Mucosa of stomach (tissue), 1 donor: ENCODE results near the gene TSPAN33.
"Not testable (repeated sequence)": the region's sequence is repeated elsewhere in the genome, so short reads cannot be mapped to it uniquely, and the experiment has no call there.

Experiments used
- H3K27me3 ChIP-seq: one replicate; pipeline ENCODE4 v1.7.0; 2013; ENCODE audit warnings: mild to moderate bottlenecking, low read length; ENCODE audit not compliant: control insufficient read depth, insufficient read depth
- H3K36me3 ChIP-seq: one replicate; pipeline ENCODE4 v1.7.0; 2013; ENCODE audit warnings: low read length; ENCODE audit not compliant: control insufficient read depth, insufficient read depth
- H3K4me1 ChIP-seq: one replicate; pipeline ENCODE4 v1.7.0; 2013; ENCODE audit warnings: mild to moderate bottlenecking, low read length; ENCODE audit not compliant: control insufficient read depth, insufficient read depth
- H3K4me3 ChIP-seq: one replicate; pipeline ENCODE4 v1.7.0; 2013; ENCODE audit warnings: low read length
- H3K9ac ChIP-seq: one replicate; pipeline ENCODE4 v1.7.0; 2013; ENCODE audit warnings: mild to moderate bottlenecking, low read length, moderate library complexity
- H3K9me3 ChIP-seq: one replicate; pipeline ENCODE4 v1.7.0; 2013; ENCODE audit warnings: mild to moderate bottlenecking, low read length, moderate library complexity; ENCODE audit not compliant: control insufficient read depth
- donor health status: Pancreatic carcinoma.

TSPAN33 gene

GRCh38 chr7:129163875-129164544, 19.5 kb downstream of the TSPAN33 start:
- Histone ChIP-seq H3K36me3 (no peaks in the 10 kb centered on the region), H3K9ac (no peak overlapping the region), H3K4me1 (peaks cover 7% of the 10 kb centered on the region), H3K27me3 (no peaks in the 10 kb centered on the region), H3K4me3 (no peak overlapping the region), H3K9me3 (no peaks in the 10 kb centered on the region)

GRCh38 chr7:129166745-129167144, 22.2 kb downstream of the TSPAN33 start:
- H3K4me1 ChIP-seq: peaks cover 7% of the 10 kb centered on the region
- H3K9ac ChIP-seq: no peak overlapping the region
- no peaks in the 10 kb centered on the region for H3K9me3 ChIP-seq
- H3K27me3 ChIP-seq: no peaks in the 10 kb centered on the region
- no peaks in the 10 kb centered on the region for H3K36me3 ChIP-seq
- no peak overlapping the region for H3K4me3 ChIP-seq

GRCh38 chr7:129167817-129168216, 23.3 kb downstream of the TSPAN33 start:
- Histone ChIP-seq H3K9ac (no peak overlapping the region), H3K27me3 (no peaks in the 10 kb centered on the region), H3K4me3 (no peak overlapping the region), H3K36me3 (no peaks in the 10 kb centered on the region), H3K9me3 (no peaks in the 10 kb centered on the region), H3K4me1 (peaks cover 7% of the 10 kb centered on the region)

GRCh38 chr7:129168231-129169021, 23.9 kb downstream of the TSPAN33 start:
- Histone ChIP-seq H3K36me3 (no peaks in the 10 kb centered on the region), H3K9me3 (no peaks in the 10 kb centered on the region), H3K9ac (no peak overlapping the region), H3K4me3 (no peak overlapping the region), H3K27me3 (no peaks in the 10 kb centered on the region), H3K4me1 (peaks cover 7% of the 10 kb centered on the region)

- peaks cover 7% of the 10 kb centered on the region for H3K4me1 ChIP-seq
- H3K27me3 ChIP-seq: no peaks in the 10 kb centered on the region
- no peaks in the 10 kb centered on the region for H3K9me3 ChIP-seq
- no peaks in the 10 kb centered on the region for H3K36me3 ChIP-seq
- peak overlapping the region; percentile 64 for H3K9ac ChIP-seq
- no peak overlapping the region for H3K4me3 ChIP-seq
Observed at GRCh38 chr7:129169171-129169671, 24.7 kb downstream of the TSPAN33 start.

GRCh38 chr7:129169686-129170440, 25.4 kb downstream of the TSPAN33 start:
- Histone ChIP-seq H3K9ac (peak overlapping the region; percentile 64), H3K36me3 (no peaks in the 10 kb centered on the region), H3K4me1 (peaks cover 7% of the 10 kb centered on the region), H3K4me3 (no peak overlapping the region), H3K9me3 (no peaks in the 10 kb centered on the region), H3K27me3 (no peaks in the 10 kb centered on the region)

GRCh38 chr7:129170441-129171021, 26.0 kb downstream of the TSPAN33 start:
- Histone ChIP-seq H3K4me3 (no peak overlapping the region), H3K27me3 (no peaks in the 10 kb centered on the region), H3K9ac (no peak overlapping the region), H3K9me3 (no peaks in the 10 kb centered on the region), H3K36me3 (no peaks in the 10 kb centered on the region), H3K4me1 (peaks cover 7% of the 10 kb centered on the region)

- H3K4me1 ChIP-seq, H3K9ac ChIP-seq: not testable (repeated sequence)
Observed at GRCh38 chr7:129173861-129174260, 29.4 kb downstream of the TSPAN33 start.

GRCh38 chr7:129176916-129177710, 32.6 kb downstream of the TSPAN33 start:
- no peaks in the 10 kb centered on the region for H3K9me3 ChIP-seq
- no peaks in the 10 kb centered on the region for H3K36me3 ChIP-seq
- no peak overlapping the region for H3K4me3 ChIP-seq
- H3K4me1 ChIP-seq: no peaks in the 10 kb centered on the region
- H3K27me3 ChIP-seq: peaks cover 3% of the 10 kb centered on the region
- no peak overlapping the region for H3K9ac ChIP-seq

More at GRCh38 chr7:129173861-129174260, 29.4 kb downstream of the TSPAN33 start:
- not testable (repeated sequence) for H3K27me3 ChIP-seq, H3K4me3 ChIP-seq, H3K36me3 ChIP-seq, H3K9me3 ChIP-seq

GRCh38 chr7:129184981-129185670, 40.6 kb downstream of the TSPAN33 start:
- Histone ChIP-seq H3K27me3 (peaks cover 30% of the 10 kb centered on the region), H3K4me3 (no peak overlapping the region), H3K9me3 (no peaks in the 10 kb centered on the region), H3K36me3 (no peaks in the 10 kb centered on the region), H3K9ac (no peak overlapping the region), H3K4me1 (peaks cover 5% of the 10 kb centered on the region)
